ENCODE measurements around the gene CSMD2.

- TF ChIP-seq CTCF (IDR thresholded peaks at IDR 0.05) (no peak), POLR2AphosphoS5 (IDR thresholded peaks at IDR 0.05) (no peak), POLR2A (IDR thresholded peaks at IDR 0.05) (no peak)
Measured at GRCh38 chr1:33815061-33815460, 350.0 kb downstream of the CSMD2 start.

Data from upper lobe of left lung (tissue), 4 donors.